A549 (cell line): ENCODE data around the gene CACNA1S. TPM values are rescaled to one million over a fixed set of nuclear protein-coding genes. Genes with fewer than 3 reads are reported as not detected.
A peak's percentile ranks its signal among the peaks of the same experiment; 100 is the strongest.

ENCODE experiments used
- ATAC-seq, 2 experiments: fragments of 200-7000 bp in 1 of 2; fragments of >200 bp in 1 of 2; cut with Nextera tagmentation in 1 of 2; cut with Tn5 transposase in 1 of 2; 3 replicates each; pipeline versions ENCODE4 v1.8.0 to v1.9.1; 2018 to 2020; ENCODE audit warnings: mild to moderate bottlenecking in 1 of 2, moderate library complexity in 1 of 2
- CTCF ChIA-PET: fragments of 300-600 bp; sonication (Branson Sonifier 250); formaldehyde crosslinking; extraction: SDS; loops from one replicate; lab custom pipeline; 2021; ENCODE audit warnings: antibody characterized with exemption, inconsistent platforms; lab: Yijun Ruan, JAX
- POLR2A ChIA-PET: fragments of 350-600 bp; formaldehyde crosslinking; extraction: SDS; loops from one replicate; lab custom pipeline; 2021; ENCODE audit warnings: antibody characterized with exemption, inconsistent platforms; lab: Yijun Ruan, JAX
- DNase-seq, 2 experiments: peaks; one replicate each; pipeline versions ENCODE4 v3.0.0 to v3.0.0-alpha.2; 2011 to 2016; ENCODE audit warnings: low read depth in 1 of 2, low spot score in 1 of 2
- FAIRE-seq: peaks from 2 replicates; lab custom pipeline; 2011; peaks lifted over from hg19 to GRCh38; lab: Jason Lieb, UNC
- H3K27ac ChIP-seq, 2 experiments: fragments of >200 bp; sonication (Bioruptor Twin); formaldehyde crosslinking; 3 replicates each; pipeline ENCODE4 v1.5.1; 2016 to 2017
- H3K4me1 ChIP-seq: fragments of >200 bp; sonication (Bioruptor Twin); formaldehyde crosslinking; 3 replicates; pipeline ENCODE4 v1.6.1; 2016
- H3K4me2 ChIP-seq: fragments of >200 bp; sonication (Bioruptor Twin); formaldehyde crosslinking; 3 replicates; pipeline ENCODE4 v1.6.1; 2016
- H3K4me3 ChIP-seq: fragments of >200 bp; sonication (Bioruptor Twin); formaldehyde crosslinking; 3 replicates; pipeline ENCODE4 v1.5.1; 2016
- H3K9me3 ChIP-seq: fragments of >200 bp; sonication (Bioruptor Twin); formaldehyde crosslinking; 3 replicates; pipeline ENCODE4 v1.6.1; 2016
- BCL3 ChIP-seq: fragments of >200 bp; sonication (Bioruptor Twin); formaldehyde crosslinking; IDR thresholded peaks from 3 replicates; pipeline ENCODE4 v1.6.1; 2016
- CBX8 ChIP-seq: fragments of 200-600 bp; sonication (generic); IDR thresholded peaks from 2 replicates; pipeline ENCODE4 v1.6.1; 2016
- EHMT2 ChIP-seq: fragments of 200-600 bp; sonication (generic); IDR thresholded peaks from 2 replicates; pipeline ENCODE4 v1.6.1; 2016; ENCODE audit warnings: antibody characterized with exemption, low read depth, mild to moderate bottlenecking, moderate library complexity
- ESRRA ChIP-seq: fragments of 150-350 bp; IDR thresholded peaks from 2 replicates; pipeline ENCODE4 v1.6.1; 2014; ENCODE audit warnings: mild to moderate bottlenecking, low read length, borderline replicate concordance
- FOSB ChIP-seq: fragments of 250-450 bp; sonication (Bioruptor Pico); IDR thresholded peaks from 2 replicates; pipeline ENCODE4 v1.5.0; 2020; ENCODE audit warnings: mild to moderate bottlenecking, moderate library complexity
- GATA3 ChIP-seq: IDR thresholded peaks from 2 replicates; pipeline ENCODE4 v1.6.1; 2012; ENCODE audit warnings: borderline replicate concordance
- HEYL ChIP-seq: fragments of 250-450 bp; sonication (Bioruptor Pico); IDR thresholded peaks from 2 replicates; pipeline ENCODE4 v1.8.0; 2021; ENCODE audit warnings: mild to moderate bottlenecking, moderate library complexity
- HOXA7 ChIP-seq: fragments of 250-450 bp; sonication (Bioruptor Pico); IDR thresholded peaks from 2 replicates; pipeline ENCODE4 v1.5.0; 2020; ENCODE audit warnings: mild to moderate bottlenecking, moderate library complexity
- HOXB5 ChIP-seq: fragments of 250-450 bp; sonication (Bioruptor Pico); IDR thresholded peaks from 2 replicates; pipeline ENCODE4 v1.5.0; 2020; ENCODE audit warnings: mild to moderate bottlenecking, moderate library complexity
- KDM1A ChIP-seq: fragments of 200-600 bp; sonication (generic); IDR thresholded peaks from 2 replicates; pipeline ENCODE4 v1.6.1; 2016; ENCODE audit warnings: low read depth, mild to moderate bottlenecking
- MAFK ChIP-seq: fragments of 450-650 bp; IDR thresholded peaks from 2 replicates; pipeline ENCODE4 v1.6.1; 2014; ENCODE audit not compliant: partially characterized antibody
- MYC ChIP-seq: IDR thresholded peaks from 2 replicates; pipeline ENCODE4 v1.6.1; 2012; ENCODE audit warnings: mild to moderate bottlenecking, inconsistent platforms, low read length, improper control_type of control experiment, borderline replicate concordance
- POLR2A ChIP-seq: IDR thresholded peaks from 2 replicates; pipeline ENCODE4 v1.6.1; 2012; ENCODE audit warnings: mild to moderate bottlenecking, low read length
- RARB ChIP-seq: fragments of 250-450 bp; sonication (Bioruptor Pico); IDR thresholded peaks from 2 replicates; pipeline ENCODE4 v1.8.0; 2021; ENCODE audit warnings: mild to moderate bottlenecking, moderate library complexity
- REST ChIP-seq: fragments of 200-600 bp; sonication (generic); IDR thresholded peaks from 2 replicates; pipeline ENCODE4 v1.6.1; 2016; ENCODE audit warnings: antibody characterized with exemption, mild to moderate bottlenecking, moderate library complexity
- SMC3 ChIP-seq: fragments of >200 bp; sonication (Bioruptor Twin); formaldehyde crosslinking; IDR thresholded peaks from 3 replicates; pipeline ENCODE4 v1.6.1; 2018; ENCODE audit warnings: inconsistent platforms
- SREBF2 ChIP-seq: fragments of 450-650 bp; IDR thresholded peaks from 2 replicates; pipeline ENCODE4 v1.6.1; 2014; ENCODE audit warnings: mild to moderate bottlenecking, moderate library complexity
- ZFP36 ChIP-seq: fragments of 450-650 bp; IDR thresholded peaks from 2 replicates; pipeline ENCODE4 v1.6.1; 2014; ENCODE audit warnings: borderline replicate concordance; ENCODE audit not compliant: partially characterized antibody
- ZNF302 ChIP-seq: fragments of 250-450 bp; sonication (Bioruptor Pico); IDR thresholded peaks from 2 replicates; pipeline ENCODE4 v1.9.0; 2021; ENCODE audit warnings: inconsistent platforms, mild to moderate bottlenecking, moderate library complexity
- WGBS: methylation state at CpG from one replicate; pipeline ENCODE4 v1.1.6; 2017; ENCODE audit errors: missing lambda C conversion rate; 5-methylcytosine and 5-hydroxymethylcytosine counted together
- polyA plus RNA-seq, 4 experiments: library from polyadenylated mRNA; depleted of rRNA in 3 of 4; stranded (reverse); fragments of >200 nt; fragmentation: RNase III in 1 of 4; extraction: RNeasy Plus Mini Kit Qiagen cat#74134 plus additional on column Dnase treatment in 1 of 4; gene quantifications; 2 replicates in 3 of 4; 3 replicates in 1 of 4; pipeline ENCODE4 v1.2.3, GENCODE V29; 2011 to 2017
- TF ChIP-seq, protein P1 (sequence below): fragments of 250-450 bp; sonication (Bioruptor Pico); IDR thresholded peaks from 2 replicates; pipeline ENCODE4 v1.5.0; 2021; ENCODE audit warnings: mild to moderate bottlenecking, moderate library complexity, borderline replicate concordance

Gene CACNA1S
- polyA plus RNA-seq, 2 of the 4 experiments (the other 2 are of a cell fraction), result 0.01 TPM; not detected in 1

- FAIRE-seq, result no peak
- no peak overlapping the region for H3K27ac ChIP-seq
- WGBS, result 73% methylated on average over 4 of the region's 4 CpGs
- no peak overlapping the region for H3K4me3 ChIP-seq
- ChIA-PET POLR2A (no interaction called here), CTCF (interaction anchor here (0.9 kb wide), 1 partner anchor 9 kb away, joined by 4 read pairs; no protein-coding TSS in a partner anchor)
- DNase-seq, result no peak
- no peak for TF ChIP-seq RARB (CRISPR knock-in tag)
- no peak for TF ChIP-seq GATA3
- no peak for TF ChIP-seq POLR2A
- TF ChIP-seq FOSB, result no peak
- no peak for TF ChIP-seq MAFK
- TF ChIP-seq ZNF302 (CRISPR knock-in tag), result no peak
- no peaks in the 10 kb centered on the region for H3K9me3 ChIP-seq
- H3K4me1 ChIP-seq, result peaks cover 33% of the 10 kb centered on the region
- ATAC-seq, result no peak
- no peak overlapping the region for H3K4me2 ChIP-seq
Observed at GRCh38 chr1:201013031-201013485, 99.2 kb downstream of the CACNA1S start.

GRCh38 chr1:201011616-201012015, 100.6 kb downstream of the CACNA1S start:
- WGBS, result 53% methylated on average over 3 of the region's 3 CpGs
- no peak for TF ChIP-seq ZNF302 (CRISPR knock-in tag)
- POLR2A ChIA-PET, result no interaction called here
- ATAC-seq (no peak), DNase-seq (no peak), FAIRE-seq (no peak)
- Histone ChIP-seq H3K4me2 (no peak overlapping the region), H3K4me3 (no peak overlapping the region), H3K9me3 (no peaks in the 10 kb centered on the region), H3K27ac (no peak overlapping the region), H3K4me1 (peaks cover 19% of the 10 kb centered on the region; the same call in 2 of the 3 replicates)
- CTCF ChIA-PET, result interaction anchor here (1.1 to 3.3 kb wide), 3 partner anchors 15 to 35 kb away, joined by 3 to 9 read pairs (median 3); no protein-coding TSS in a partner anchor

DNA sequence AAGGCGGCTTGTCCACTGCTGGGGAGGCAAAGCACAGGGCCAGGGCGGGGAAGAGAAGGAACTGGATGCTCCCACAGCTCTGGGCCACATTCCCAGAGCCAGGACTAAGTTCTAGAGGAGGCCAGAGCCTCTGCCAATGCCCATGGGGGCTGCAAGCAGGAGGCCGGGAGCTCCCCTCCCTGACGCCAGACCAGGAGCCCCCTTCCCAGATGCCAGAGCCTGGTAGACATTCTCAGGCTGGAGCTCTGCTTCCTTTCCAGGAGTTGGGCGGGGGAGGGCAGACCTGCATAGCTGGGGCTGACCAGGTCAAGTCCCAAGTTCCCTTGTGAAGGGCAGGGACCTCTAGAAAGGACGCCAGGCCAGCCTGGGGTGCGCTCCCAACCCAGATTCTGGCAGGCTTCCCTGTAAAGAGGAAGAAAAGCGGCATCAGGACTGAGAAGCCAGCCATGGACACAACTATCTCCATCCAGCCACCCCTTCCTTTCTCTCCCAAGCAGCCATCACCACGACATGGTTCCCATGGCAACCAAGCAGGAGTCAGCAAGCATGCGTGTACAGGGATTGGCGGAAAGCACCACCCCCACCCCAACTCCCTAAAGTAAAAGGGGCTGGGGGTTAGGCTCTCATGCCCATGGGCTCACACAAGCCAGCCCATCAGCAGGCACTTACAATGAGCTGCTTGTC, 102.1 kb downstream of the CACNA1S start:
- ATAC-seq (no peak), DNase-seq (no peak), FAIRE-seq (no peak)
- POLR2A ChIA-PET, result no interaction called here
- Histone ChIP-seq H3K4me1 (peaks cover 6% of the 10 kb centered on the region; the same call in 1 of the 3 replicates), H3K27ac (0 out of 6 replicates have a peak overlapping the region, but pooled peaks of 1 of the 2 experiments have one; percentile 15), H3K4me2 (no peak overlapping the region), H3K4me3 (no peak overlapping the region)
- WGBS, result 89% methylated on average over 10 of the region's 11 CpGs
- no peak for TF ChIP-seq ZFP36
- no peak for TF ChIP-seq SREBF2
- no peak for TF ChIP-seq REST
- no peak for TF ChIP-seq MYC
- no peak for TF ChIP-seq HOXA7 (CRISPR knock-in tag)
- TF ChIP-seq, protein P1, sequence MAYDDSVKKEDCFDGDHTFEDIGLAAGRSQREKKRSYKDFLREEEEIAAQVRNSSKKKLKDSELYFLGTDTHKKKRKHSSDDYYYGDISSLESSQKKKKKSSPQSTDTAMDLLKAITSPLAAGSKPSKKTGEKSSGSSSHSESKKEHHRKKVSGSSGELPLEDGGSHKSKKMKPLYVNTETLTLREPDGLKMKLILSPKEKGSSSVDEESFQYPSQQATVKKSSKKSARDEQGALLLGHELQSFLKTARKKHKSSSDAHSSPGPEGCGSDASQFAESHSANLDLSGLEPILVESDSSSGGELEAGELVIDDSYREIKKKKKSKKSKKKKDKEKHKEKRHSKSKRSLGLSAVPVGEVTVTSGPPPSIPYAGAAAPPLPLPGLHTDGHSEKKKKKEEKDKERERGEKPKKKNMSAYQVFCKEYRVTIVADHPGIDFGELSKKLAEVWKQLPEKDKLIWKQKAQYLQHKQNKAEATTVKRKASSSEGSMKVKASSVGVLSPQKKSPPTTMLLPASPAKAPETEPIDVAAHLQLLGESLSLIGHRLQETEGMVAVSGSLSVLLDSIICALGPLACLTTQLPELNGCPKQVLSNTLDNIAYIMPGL (CRISPR knock-in tag), result no peak
- TF ChIP-seq ESRRA, result no peak
- TF ChIP-seq BCL3, result no peak
- no peak for TF ChIP-seq SMC3
- TF ChIP-seq CBX8, result no peak
- TF ChIP-seq KDM1A, result no peak
- no peak for TF ChIP-seq HOXB5 (CRISPR knock-in tag)
- no peak for TF ChIP-seq HEYL
- no peak for TF ChIP-seq EHMT2
- no peak for TF ChIP-seq FOSB
- TF ChIP-seq, all 56 proteins: peak for 0
- no peaks in the 10 kb centered on the region for H3K9me3 ChIP-seq
- CTCF ChIA-PET, result interaction anchor here (1.1 to 3.3 kb wide), 5 partner anchors 10 to 38 kb away, joined by 3 to 9 read pairs (median 5); no protein-coding TSS in a partner anchor
